ENCODE measurements around the gene NRXN2. TPM values are rescaled to one million over a fixed set of nuclear protein-coding genes. Genes with fewer than 3 reads are reported as not detected.

NRXN2 gene
- total and polyA plus RNA-seq, 2 of the 13 experiments (the other 11 are each of a cell fraction or from before 2014, with no cell fraction given): not detected

DNA sequence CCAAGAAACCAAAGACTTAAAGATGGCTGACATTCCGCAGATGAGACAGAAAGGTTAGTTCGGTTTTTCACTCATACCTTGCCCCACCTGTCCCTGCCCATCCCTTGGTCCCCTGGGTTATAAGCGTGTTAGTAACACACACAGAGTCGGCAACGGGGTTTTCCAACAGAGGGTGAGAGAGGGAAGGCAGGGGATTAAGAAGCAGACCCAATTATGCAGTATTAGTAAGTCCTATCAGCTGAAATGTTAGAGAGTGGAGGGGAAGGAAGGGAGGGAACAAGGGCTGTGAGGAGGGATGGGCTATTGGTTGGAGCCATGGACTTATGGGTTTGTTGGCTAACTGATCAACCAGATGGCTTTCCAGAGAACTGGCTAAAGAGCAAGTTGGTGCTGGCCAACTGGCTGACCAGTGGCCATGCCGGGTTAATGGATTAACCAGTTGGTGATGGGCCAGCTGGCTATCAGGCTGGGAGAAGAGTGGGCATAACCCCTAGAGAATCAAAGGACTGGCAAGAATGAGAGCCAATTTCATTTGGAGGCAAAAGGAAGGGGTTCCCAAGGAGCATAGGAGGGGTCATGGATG lies 45.5 kb downstream of the NRXN2 start:
- ATAC-seq: no peak
- in situ Hi-C loops (cut with HindIII; ENCODE audit: extremely low pct_ligation_motif_present, low pct_unique_long_range_greater_than_20kb) (loop anchor here (5.0 kb wide), 1 partner anchor 60 kb away; no protein-coding TSS in a partner anchor), intact Hi-C loops (cut with micrococcal nuclease; ENCODE audit: unreplicated experiment) (no loop called here)
- no peak overlapping the region for H3K27ac ChIP-seq (ENCODE audit: extremely low read length, insufficient read depth, low read length)
- FAIRE-seq: no peak
- peaks cover 9 to 62% of the 10 kb centered on the region in 2 experiments for H3K27me3 ChIP-seq (ENCODE audit: control insufficient read depth in 1 of 2, insufficient read depth in 2 of 2, low read length in 2 of 2)
- H3K4me1 ChIP-seq (ENCODE audit: insufficient read depth, low read length): peaks cover 11% of the 10 kb centered on the region; the same call in 1 of the 2 replicates
- BruUV-seq (replicated peaks): no TSS peak
- H3K9ac ChIP-seq (ENCODE audit: insufficient read depth, low read depth, low read length): no peak overlapping the region
- no peaks in the 10 kb centered on the region for H3K9me3 ChIP-seq (ENCODE audit: low read length)
- H3K4me2 ChIP-seq (ENCODE audit: low read depth, low read length): no peak overlapping the region
- ChIA-PET CTCF (ENCODE audit: low intra/inter-chr PET ratio, low total read pairs) (no interaction called here), POLR2A (no interaction called here)
- no peak for DNase-seq (ENCODE audit: low spot score)
- no peaks in the 10 kb centered on the region for H4K20me1 ChIP-seq (ENCODE audit: insufficient read depth, low read length)
- no peak overlapping the region for H2AFZ ChIP-seq (ENCODE audit: low read length)
- WGBS (ENCODE audit: low lambda C conversion rate): 3% methylated on average over 6 of the region's 6 CpGs
- no peaks in the 10 kb centered on the region for H3K79me2 ChIP-seq (ENCODE audit: insufficient read depth, low read length)
- H3K4me3 ChIP-seq (replicated peaks in 1 of 3; ENCODE audit: insufficient read depth in 1 of 3, low read depth in 2 of 3, low read length in 3 of 3): no peak overlapping the region
- no peaks in the 10 kb centered on the region for H3K36me3 ChIP-seq (replicated peaks in 1 of 2; ENCODE audit: control insufficient read depth in 1 of 2, insufficient read depth in 2 of 2, low read length in 2 of 2)
- TF ChIP-seq, protein P1, sequence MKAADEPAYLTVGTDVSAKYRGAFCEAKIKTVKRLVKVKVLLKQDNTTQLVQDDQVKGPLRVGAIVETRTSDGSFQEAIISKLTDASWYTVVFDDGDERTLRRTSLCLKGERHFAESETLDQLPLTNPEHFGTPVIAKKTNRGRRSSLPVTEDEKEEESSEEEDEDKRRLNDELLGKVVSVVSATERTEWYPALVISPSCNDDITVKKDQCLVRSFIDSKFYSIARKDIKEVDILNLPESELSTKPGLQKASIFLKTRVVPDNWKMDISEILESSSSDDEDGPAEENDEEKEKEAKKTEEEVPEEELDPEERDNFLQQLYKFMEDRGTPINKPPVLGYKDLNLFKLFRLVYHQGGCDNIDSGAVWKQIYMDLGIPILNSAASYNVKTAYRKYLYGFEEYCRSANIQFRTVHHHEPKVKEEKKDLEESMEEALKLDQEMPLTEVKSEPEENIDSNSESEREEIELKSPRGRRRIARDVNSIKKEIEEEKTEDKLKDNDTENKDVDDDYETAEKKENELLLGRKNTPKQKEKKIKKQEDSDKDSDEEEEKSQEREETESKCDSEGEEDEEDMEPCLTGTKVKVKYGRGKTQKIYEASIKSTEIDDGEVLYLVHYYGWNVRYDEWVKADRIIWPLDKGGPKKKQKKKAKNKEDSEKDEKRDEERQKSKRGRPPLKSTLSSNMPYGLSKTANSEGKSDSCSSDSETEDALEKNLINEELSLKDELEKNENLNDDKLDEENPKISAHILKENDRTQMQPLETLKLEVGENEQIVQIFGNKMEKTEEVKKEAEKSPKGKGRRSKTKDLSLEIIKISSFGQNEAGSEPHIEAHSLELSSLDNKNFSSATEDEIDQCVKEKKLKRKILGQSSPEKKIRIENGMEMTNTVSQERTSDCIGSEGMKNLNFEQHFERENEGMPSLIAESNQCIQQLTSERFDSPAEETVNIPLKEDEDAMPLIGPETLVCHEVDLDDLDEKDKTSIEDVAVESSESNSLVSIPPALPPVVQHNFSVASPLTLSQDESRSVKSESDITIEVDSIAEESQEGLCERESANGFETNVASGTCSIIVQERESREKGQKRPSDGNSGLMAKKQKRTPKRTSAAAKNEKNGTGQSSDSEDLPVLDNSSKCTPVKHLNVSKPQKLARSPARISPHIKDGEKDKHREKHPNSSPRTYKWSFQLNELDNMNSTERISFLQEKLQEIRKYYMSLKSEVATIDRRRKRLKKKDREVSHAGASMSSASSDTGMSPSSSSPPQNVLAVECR (CRISPR knock-in tag; IDR thresholded peaks at IDR 0.05; ENCODE audit: borderline replicate concordance): no peak
- no peak for TF ChIP-seq ZNF34 (CRISPR knock-in tag; IDR thresholded peaks at IDR 0.05; ENCODE audit: borderline replicate concordance)
- no peak for TF ChIP-seq AKAP8 (CRISPR knock-in tag; IDR thresholded peaks at IDR 0.05)
- no peak for TF ChIP-seq ZNF382 (CRISPR knock-in tag; IDR thresholded peaks at IDR 0.05; ENCODE audit: borderline replicate concordance)
- TF ChIP-seq, protein P2, sequence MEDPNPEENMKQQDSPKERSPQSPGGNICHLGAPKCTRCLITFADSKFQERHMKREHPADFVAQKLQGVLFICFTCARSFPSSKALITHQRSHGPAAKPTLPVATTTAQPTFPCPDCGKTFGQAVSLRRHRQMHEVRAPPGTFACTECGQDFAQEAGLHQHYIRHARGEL (CRISPR knock-in tag; IDR thresholded peaks at IDR 0.05): no peak
- TF ChIP-seq ZNF552 (CRISPR knock-in tag; IDR thresholded peaks at IDR 0.05; ENCODE audit: borderline replicate concordance): no peak
- no peak for TF ChIP-seq CHD2 (IDR thresholded peaks at IDR 0.05; ENCODE audit: low read depth, low read length)
- TF ChIP-seq PPARG (CRISPR knock-in tag; conservative IDR thresholded peaks at IDR 0.05): no peak
- TF ChIP-seq ZFP82 (CRISPR knock-in tag; IDR thresholded peaks at IDR 0.05; ENCODE audit: borderline replicate concordance): no peak
- TF ChIP-seq, protein P3, sequence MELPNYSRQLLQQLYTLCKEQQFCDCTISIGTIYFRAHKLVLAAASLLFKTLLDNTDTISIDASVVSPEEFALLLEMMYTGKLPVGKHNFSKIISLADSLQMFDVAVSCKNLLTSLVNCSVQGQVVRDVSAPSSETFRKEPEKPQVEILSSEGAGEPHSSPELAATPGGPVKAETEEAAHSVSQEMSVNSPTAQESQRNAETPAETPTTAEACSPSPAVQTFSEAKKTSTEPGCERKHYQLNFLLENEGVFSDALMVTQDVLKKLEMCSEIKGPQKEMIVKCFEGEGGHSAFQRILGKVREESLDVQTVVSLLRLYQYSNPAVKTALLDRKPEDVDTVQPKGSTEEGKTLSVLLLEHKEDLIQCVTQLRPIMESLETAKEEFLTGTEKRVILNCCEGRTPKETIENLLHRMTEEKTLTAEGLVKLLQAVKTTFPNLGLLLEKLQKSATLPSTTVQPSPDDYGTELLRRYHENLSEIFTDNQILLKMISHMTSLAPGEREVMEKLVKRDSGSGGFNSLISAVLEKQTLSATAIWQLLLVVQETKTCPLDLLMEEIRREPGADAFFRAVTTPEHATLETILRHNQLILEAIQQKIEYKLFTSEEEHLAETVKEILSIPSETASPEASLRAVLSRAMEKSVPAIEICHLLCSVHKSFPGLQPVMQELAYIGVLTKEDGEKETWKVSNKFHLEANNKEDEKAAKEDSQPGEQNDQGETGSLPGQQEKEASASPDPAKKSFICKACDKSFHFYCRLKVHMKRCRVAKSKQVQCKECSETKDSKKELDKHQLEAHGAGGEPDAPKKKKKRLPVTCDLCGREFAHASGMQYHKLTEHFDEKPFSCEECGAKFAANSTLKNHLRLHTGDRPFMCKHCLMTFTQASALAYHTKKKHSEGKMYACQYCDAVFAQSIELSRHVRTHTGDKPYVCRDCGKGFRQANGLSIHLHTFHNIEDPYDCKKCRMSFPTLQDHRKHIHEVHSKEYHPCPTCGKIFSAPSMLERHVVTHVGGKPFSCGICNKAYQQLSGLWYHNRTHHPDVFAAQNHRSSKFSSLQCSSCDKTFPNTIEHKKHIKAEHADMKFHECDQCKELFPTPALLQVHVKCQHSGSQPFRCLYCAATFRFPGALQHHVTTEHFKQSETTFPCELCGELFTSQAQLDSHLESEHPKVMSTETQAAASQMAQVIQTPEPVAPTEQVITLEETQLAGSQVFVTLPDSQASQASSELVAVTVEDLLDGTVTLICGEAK (IDR thresholded peaks at IDR 0.05): no peak
- TF ChIP-seq, protein P3 (CRISPR knock-in tag; IDR thresholded peaks at IDR 0.05): no peak
- TF ChIP-seq ZFP1 (CRISPR knock-in tag; IDR thresholded peaks at IDR 0.05): no peak
